Body of pancreas (tissue), 4 donors: ENCODE results near the gene ITGB1BP1.

Experiments
- CTCF ChIP-seq, 7 experiments: fragments of 450-650 bp in 4 of 7; fragments of 200-600 bp in 3 of 7; sonication (generic) in 3 of 7; IDR thresholded peaks; one replicate each; pipeline ENCODE4 v1.5.1; 2016 to 2019; ENCODE audit warnings: antibody characterized with exemption in 7 of 7
- POLR2A ChIP-seq, 3 donors: fragments of 450-650 bp; IDR thresholded peaks; one replicate each; pipeline ENCODE4 v1.6.1; 2016; ENCODE audit warnings: antibody characterized with exemption in 3 of 3, mild to moderate bottlenecking in 2 of 3

GRCh38 chr2:9451231-9451630, 27.9 kb upstream of the ITGB1BP1 start:
- TF ChIP-seq CTCF (IDR thresholded peaks at IDR 0.05) (no peak), POLR2A (IDR thresholded peaks at IDR 0.05) (no peak)
